ENCODE results near the gene CCDC18. TPM values are rescaled to one million over a fixed set of nuclear protein-coding genes. Genes with fewer than 3 reads are reported as not detected.
"Not testable (repeated sequence)": the region's sequence is repeated elsewhere in the genome, so short reads cannot be mapped to it uniquely, and the experiment has no call there.

The CCDC18 gene
- total RNA-seq, 1 experiment from 2014 or later: 18.9 TPM

GRCh38 chr1:93159337-93159736 lies 21.2 kb upstream of the CCDC18 start:
- H3K9me2 ChIP-seq (replicated peaks; ENCODE audit: low read length): no peaks in the 10 kb centered on the region
- peaks cover 33% of the 10 kb centered on the region for H3K79me2 ChIP-seq (ENCODE audit: low read length)
- ChIA-PET CTCF (no interaction called here), POLR2A (ENCODE audit: unreplicated experiment) (no interaction called here)
- peaks cover 8% of the 10 kb centered on the region; the same call in 1 of the 2 replicates for H4K20me1 ChIP-seq (ENCODE audit: low read length)
- no peak overlapping the region for H3K27ac ChIP-seq (ENCODE audit: low read length)
- H3K9ac ChIP-seq (ENCODE audit: low read length): no peak overlapping the region
- BruUV-seq (replicated peaks): no TSS peak
- no peak overlapping the region for H3K4me3 ChIP-seq (ENCODE audit: low read length)
- TF ChIP-seq EZH2phosphoT487 (IDR thresholded peaks at IDR 0.05; ENCODE audit: borderline replicate concordance, low read length) (no peak), CTCF (conservative IDR thresholded peaks at IDR 0.05; ENCODE audit: low read depth, low read length) (no peak), EZH2 (IDR thresholded peaks at IDR 0.05; ENCODE audit: low read length, unreplicated experiment) (no peak)
- intact Hi-C loops (cut with micrococcal nuclease): no loop called here
- H3K36me3 ChIP-seq (ENCODE audit: low read depth, low read length): peaks cover 20% of the 10 kb centered on the region
- H3K9me3 ChIP-seq (ENCODE audit: low read length): no peaks in the 10 kb centered on the region
- no peak overlapping the region for H2AFZ ChIP-seq (ENCODE audit: low read length)
- H3K27me3 ChIP-seq (ENCODE audit: low read length): no peaks in the 10 kb centered on the region
- ATAC-seq (no peak), DNase-seq (no peak)
- H3K4me2 ChIP-seq (ENCODE audit: low read length): no peak overlapping the region
- no peaks in the 10 kb centered on the region for H3F3A ChIP-seq (ENCODE audit: low read length, unreplicated experiment)
- H3K4me1 ChIP-seq (ENCODE audit: insufficient read depth, low read length): no peaks in the 10 kb centered on the region

GRCh38 chr1:93163314-93163713 lies 17.2 kb upstream of the CCDC18 start:
- BruUV-seq (replicated peaks): not testable (repeated sequence)

GRCh38 chr1:93164816-93165215 lies 15.7 kb upstream of the CCDC18 start:
- Histone ChIP-seq H3K9ac (ENCODE audit: low read length) (no peak overlapping the region), H3K27ac (ENCODE audit: low read length) (no peak overlapping the region), H2AFZ (ENCODE audit: low read length) (no peak overlapping the region), H3K4me2 (ENCODE audit: low read length) (no peak overlapping the region), H3K27me3 (ENCODE audit: low read length) (no peaks in the 10 kb centered on the region), H3K4me3 (ENCODE audit: low read length) (no peak overlapping the region), H3K36me3 (ENCODE audit: low read depth, low read length) (peaks cover 26% of the 10 kb centered on the region), H3F3A (ENCODE audit: low read length, unreplicated experiment) (no peaks in the 10 kb centered on the region), H3K4me1 (ENCODE audit: insufficient read depth, low read length) (no peaks in the 10 kb centered on the region), H3K9me2 (replicated peaks; ENCODE audit: low read length) (no peaks in the 10 kb centered on the region), H3K79me2 (ENCODE audit: low read length) (peaks cover 88% of the 10 kb centered on the region), H4K20me1 (ENCODE audit: low read length) (peaks cover 18% of the 10 kb centered on the region), H3K9me3 (ENCODE audit: low read length) (no peaks in the 10 kb centered on the region)
- ChIA-PET CTCF (no interaction called here), POLR2A (ENCODE audit: unreplicated experiment) (no interaction called here)
- ATAC-seq: no peak
- TF ChIP-seq EZH2phosphoT487 (IDR thresholded peaks at IDR 0.05; ENCODE audit: borderline replicate concordance, low read length) (no peak), EZH2 (IDR thresholded peaks at IDR 0.05; ENCODE audit: low read length, unreplicated experiment) (no peak)
- intact Hi-C loops (cut with micrococcal nuclease): no loop called here
- DNase-seq: no peak
- BruUV-seq (replicated peaks): no TSS peak

More at GRCh38 chr1:93163314-93163713, 17.2 kb upstream of the CCDC18 start:
- CTCF ChIA-PET; H3K9me2 ChIP-seq (replicated peaks; ENCODE audit: low read length); POLR2A ChIA-PET (ENCODE audit: unreplicated experiment); H3K9ac ChIP-seq (ENCODE audit: low read length); intact Hi-C loops (cut with micrococcal nuclease); H3K27ac ChIP-seq (ENCODE audit: low read length); ATAC-seq; H3K9me3 ChIP-seq (ENCODE audit: low read length); H3K4me3 ChIP-seq (ENCODE audit: low read length); H3K4me2 ChIP-seq (ENCODE audit: low read length); H3K27me3 ChIP-seq (ENCODE audit: low read length); H3K4me1 ChIP-seq (ENCODE audit: insufficient read depth, low read length); H3F3A ChIP-seq (ENCODE audit: low read length, unreplicated experiment); H2AFZ ChIP-seq (ENCODE audit: low read length); DNase-seq: not testable (repeated sequence)
- H4K20me1 ChIP-seq (ENCODE audit: low read length): peaks cover 13% of the 10 kb centered on the region
- peaks cover 25% of the 10 kb centered on the region for H3K36me3 ChIP-seq (ENCODE audit: low read depth, low read length)
- H3K79me2 ChIP-seq (ENCODE audit: low read length): peaks cover 73% of the 10 kb centered on the region

GRCh38 chr1:93165895-93166294 lies 14.6 kb upstream of the CCDC18 start:
- H3K27me3 ChIP-seq (ENCODE audit: low read length); H3K9me2 ChIP-seq (replicated peaks; ENCODE audit: low read length); ATAC-seq; CTCF ChIA-PET; POLR2A ChIA-PET (ENCODE audit: unreplicated experiment); H3K4me2 ChIP-seq (ENCODE audit: low read length); intact Hi-C loops (cut with micrococcal nuclease); H3K4me1 ChIP-seq (ENCODE audit: insufficient read depth, low read length); H2AFZ ChIP-seq (ENCODE audit: low read length); H3K9me3 ChIP-seq (ENCODE audit: low read length); DNase-seq; H3K27ac ChIP-seq (ENCODE audit: low read length); H3K9ac ChIP-seq (ENCODE audit: low read length); H3K4me3 ChIP-seq (ENCODE audit: low read length); H3F3A ChIP-seq (ENCODE audit: low read length, unreplicated experiment): not testable (repeated sequence)
- Histone ChIP-seq H4K20me1 (ENCODE audit: low read length) (peaks cover 12% of the 10 kb centered on the region), H3K36me3 (ENCODE audit: low read depth, low read length) (peaks cover 26% of the 10 kb centered on the region), H3K79me2 (ENCODE audit: low read length) (peaks cover 97% of the 10 kb centered on the region)
- BruUV-seq (replicated peaks): TSS peak; percentile 10
